GM21526 (cell line): ENCODE results near the gene PCP4.

Experiments used
- ATAC-seq: cut with Tn5 transposase; IDR thresholded peaks from one replicate; pipeline ENCODE4 v1.9.1; 2021; ENCODE audit warnings: moderate library complexity; ENCODE audit not compliant: unreplicated experiment, low FRiP score

PCP4 gene

DNA sequence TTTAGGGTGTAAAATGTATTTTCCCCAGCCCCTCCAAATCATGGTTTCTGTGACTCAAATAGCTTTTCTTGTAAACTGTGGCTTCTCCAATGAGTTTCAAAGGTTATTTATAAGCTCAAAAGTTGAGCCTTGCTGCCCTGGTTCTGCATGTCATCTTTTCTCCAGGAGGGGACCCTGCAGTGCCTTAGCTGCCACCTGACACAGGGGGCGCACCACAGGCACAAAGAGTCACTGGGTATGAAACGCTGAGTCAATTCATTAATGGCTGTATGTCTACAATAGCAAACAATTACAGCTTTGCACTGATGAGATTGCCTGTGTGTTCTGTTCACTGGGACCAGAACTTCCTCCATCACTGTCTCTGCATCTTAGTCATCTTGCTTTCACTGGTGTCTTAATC lies 100.8 kb downstream of the PCP4 start:
- ATAC-seq, result no peak

GRCh38 chr21:39969691-39970364 lies 102.6 kb downstream of the PCP4 start:
- ATAC-seq, result no peak

- ATAC-seq, result no peak
Measured at GRCh38 chr21:39971956-39972355, 104.7 kb downstream of the PCP4 start.

- no peak for ATAC-seq
Measured at GRCh38 chr21:39972471-39972870, 105.2 kb downstream of the PCP4 start.

DNA sequence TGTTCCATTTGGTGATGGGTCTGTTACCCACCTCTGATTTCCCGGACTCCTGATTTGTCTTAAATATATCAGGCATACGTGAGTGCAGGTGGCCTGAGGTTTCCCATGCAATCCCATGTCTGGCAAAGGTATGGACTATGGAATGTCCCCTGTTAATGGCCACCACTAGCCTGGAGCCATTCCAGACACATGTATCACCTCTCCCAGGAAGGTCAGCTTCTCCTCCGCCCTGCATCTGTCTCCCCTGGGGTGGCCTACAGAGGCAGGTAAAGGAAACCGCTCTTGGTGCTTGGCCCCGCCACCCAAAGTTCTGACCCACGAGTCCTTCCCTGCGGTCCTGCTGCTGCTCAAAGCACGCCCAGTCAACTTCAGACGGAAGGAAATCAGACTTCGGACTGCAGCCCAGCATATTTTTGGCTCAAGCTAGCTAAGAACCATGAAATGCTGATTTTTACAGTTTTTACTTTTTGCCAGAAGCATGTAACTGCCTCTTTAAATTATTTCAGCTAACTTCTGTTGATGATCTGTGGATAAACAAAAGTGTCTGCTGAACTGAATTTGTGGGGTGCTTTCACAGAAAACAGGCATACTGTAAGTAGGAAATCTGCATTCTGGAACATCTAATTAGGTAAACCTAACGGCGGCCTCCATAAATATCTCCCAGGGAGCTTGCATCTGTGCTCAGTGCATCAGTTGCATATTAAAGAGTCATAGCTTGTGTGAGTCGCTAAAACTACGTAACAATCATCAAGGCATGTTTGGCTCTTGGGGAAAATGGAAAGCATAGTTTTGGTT lies 105.9 kb downstream of the PCP4 start:
- no peak for ATAC-seq

- ATAC-seq, result no peak
Measured at GRCh38 chr21:39976800-39977199, 109.6 kb downstream of the PCP4 start.
